ENCODE measurements around the gene CYP19A1. TPM values are rescaled to one million over a fixed set of nuclear protein-coding genes. Genes with fewer than 3 reads are reported as not detected.

The CYP19A1 gene
- total and polyA plus RNA-seq, 2 of the 8 experiments (the other 6 are each of a cell fraction or from before 2014, with no cell fraction given), result not detected

GRCh38 chr15:51386029-51386428 is 47.6 kb upstream of the CYP19A1 start:
- H3K4me1 ChIP-seq (replicated peaks in 1 of 4; ENCODE audit: control insufficient read depth in 3 of 4, insufficient read depth in 4 of 4, low read length in 3 of 4), result peaks cover 3 to 6% (median 4%) of the 10 kb centered on the region in 4 experiments; a peak in 6 of 7 replicates
- H2AFZ ChIP-seq (ENCODE audit: low read length), result no peak overlapping the region
- FAIRE-seq, result no peak
- no peak overlapping the region for H3K14ac ChIP-seq (ENCODE audit: insufficient read length)
- no peak overlapping the region for H4K91ac ChIP-seq (replicated peaks; ENCODE audit: insufficient read length, low read length)
- WGBS, 2 experiments (ENCODE audit: extremely low coverage in 1 of 2, insufficient coverage in 1 of 2, insufficient read length in 1 of 2, insufficient replicate concordance in 2 of 2, low coverage in 1 of 2, low lambda C conversion rate in 2 of 2, missing lambda C conversion rate in 1 of 2), result 89% methylated on average over 8 of the region's 8 CpGs; no CpG with 5 or more reads in 1 of the 2 experiments
- no peaks in the 10 kb centered on the region for H3K79me1 ChIP-seq (ENCODE audit: low read depth, low read length)
- H3K36me3 ChIP-seq (ENCODE audit: control insufficient read depth in 2 of 4, insufficient read depth in 4 of 4, low read length in 3 of 4), result no peaks in the 10 kb centered on the region
- no peak overlapping the region for H2BK20ac ChIP-seq (ENCODE audit: low read length)
- no peak overlapping the region for H2AK5ac ChIP-seq (ENCODE audit: low read depth, low read length)
- no peak overlapping the region for H4K5ac ChIP-seq (ENCODE audit: insufficient read length, low read depth, low read length)
- no peak overlapping the region for H3K18ac ChIP-seq (ENCODE audit: extremely low read depth, low read length)
- H3K27me3 ChIP-seq (replicated peaks in 1 of 4; ENCODE audit: control insufficient read depth in 3 of 4, extremely low read depth in 1 of 4, insufficient read depth in 3 of 4, low read length in 3 of 4), result no peaks in the 10 kb centered on the region
- ChIA-PET CTCF (ENCODE audit: partially characterized antibody) (interaction anchor here (0.7 to 7.8 kb wide), 5 partner anchors 9 to 223 kb away, joined by 3 to 70 read pairs (median 4); no protein-coding TSS in a partner anchor), POLR2A (ENCODE audit: partially characterized antibody) (no interaction called here)
- H3K79me2 ChIP-seq (ENCODE audit: control insufficient read depth in 1 of 2, insufficient read depth in 2 of 2, low read length in 2 of 2), result no peaks in the 10 kb centered on the region
- H2BK15ac ChIP-seq (ENCODE audit: low read length), result no peak overlapping the region
- H3K56ac ChIP-seq (replicated peaks; ENCODE audit: insufficient read length, low read depth, low read length), result no peak overlapping the region
- no peak overlapping the region for H3K4me3 ChIP-seq (ENCODE audit: extremely low read depth in 1 of 4, insufficient read depth in 2 of 4, low read depth in 3 of 4, low read length in 4 of 4)
- H2BK120ac ChIP-seq (replicated peaks; ENCODE audit: low read depth, low read length), result no peak overlapping the region
- no peak overlapping the region for H3K4ac ChIP-seq (replicated peaks; ENCODE audit: insufficient read length, low read depth, low read length)
- H4K20me1 ChIP-seq (replicated peaks in 1 of 2; ENCODE audit: control insufficient read depth in 1 of 2, insufficient read depth in 2 of 2, low read length in 2 of 2), result no peaks in the 10 kb centered on the region
- H4K8ac ChIP-seq (ENCODE audit: extremely low read depth, insufficient read depth, low read length), result no peak overlapping the region
- DNase-seq (ENCODE audit: low read depth in 1 of 2, low spot score in 2 of 2), result no peak
- no peak overlapping the region for H3K9ac ChIP-seq (replicated peaks in 1 of 4; ENCODE audit: extremely low read depth in 1 of 4, low read depth in 3 of 4, low read length in 3 of 4)
- H3K27ac ChIP-seq (ENCODE audit: low read depth, low read length), result no peak overlapping the region
- H2BK12ac ChIP-seq (ENCODE audit: low read depth, low read length), result no peak overlapping the region
- no peak overlapping the region for H2BK5ac ChIP-seq (ENCODE audit: low read depth, low read length)
- H3K23ac ChIP-seq (ENCODE audit: insufficient read length), result no peak overlapping the region
- 0 out of 4 replicates have a peak, but pooled peaks cover 0 to 2% of the 10 kb centered on the region in 2 experiments for H3K9me3 ChIP-seq (ENCODE audit: insufficient read depth in 2 of 2, low read depth in 1 of 2, low read length in 1 of 2)
- H3K23me2 ChIP-seq (ENCODE audit: low read depth, low read length), result no peaks in the 10 kb centered on the region
- no peak overlapping the region for H3K4me2 ChIP-seq (ENCODE audit: insufficient read depth in 1 of 2, low read depth in 2 of 2, low read length in 2 of 2)
- TF ChIP-seq BRCA1 (IDR thresholded peaks at IDR 0.05; ENCODE audit: low read depth, low read length) (no peak), RAD21 (IDR thresholded peaks at IDR 0.05 in 1 of 2, conservative IDR thresholded peaks at IDR 0.05 in 1 of 2; ENCODE audit: low read depth in 2 of 2, low read length in 2 of 2) (no peak), GTF2F1 (IDR thresholded peaks at IDR 0.05; ENCODE audit: borderline replicate concordance, low read depth, low read length) (no peak), TAF7 (optimal IDR thresholded peaks at IDR 0.05; ENCODE audit: borderline replicate concordance, low read depth, low read length) (no peak), NRF1 (IDR thresholded peaks at IDR 0.05; ENCODE audit: low read depth, low read length) (no peak), SUZ12 (IDR thresholded peaks at IDR 0.05; ENCODE audit: low read length) (no peak), CBX5 (IDR thresholded peaks at IDR 0.05; ENCODE audit: low read depth, low read length) (no peak), GABPA (IDR thresholded peaks at IDR 0.05; ENCODE audit: borderline replicate concordance, insufficient read depth, low read length) (no peak), RFX5 (IDR thresholded peaks at IDR 0.05; ENCODE audit: borderline replicate concordance, low read depth, low read length) (no peak)
